Transverse colon (tissue), 4 donors: Measurements from ENCODE around the gene TMEM132D. TPM values are rescaled to one million over a fixed set of nuclear protein-coding genes. Genes with fewer than 3 reads are reported as not detected.
A peak's percentile ranks its signal among the peaks of the same experiment; 100 is the strongest.

Source experiments
- DNase-seq: peaks from one replicate; pipeline ENCODE4 v3.0.0-alpha.2; 2019
- H3K27ac ChIP-seq, 4 donors: fragments of 200-600 bp; sonication (generic); 2 replicates each; pipeline ENCODE4 v1.5.1; 2016 to 2018; ENCODE audit warnings: inconsistent platforms in 4 of 4
- H3K27me3 ChIP-seq: fragments of 200-600 bp; sonication (generic); 2 replicates; pipeline ENCODE4 v1.5.1; 2017; ENCODE audit warnings: inconsistent platforms
- H3K36me3 ChIP-seq, 4 donors: fragments of 200-600 bp; sonication (generic); 2 replicates each; pipeline ENCODE4 v1.5.1; 2017 to 2019; ENCODE audit warnings: inconsistent platforms in 4 of 4
- H3K4me1 ChIP-seq, 4 donors: fragments of 200-600 bp; sonication (generic); 2 replicates each; pipeline ENCODE4 v1.5.1; 2017 to 2020; ENCODE audit warnings: inconsistent platforms in 4 of 4
- H3K4me3 ChIP-seq, 4 donors: fragments of 200-600 bp; sonication (generic); 1 replicate in 1 of 4; 2 replicates in 3 of 4; pipeline versions ENCODE4 v1.5.1 to v1.6.1; 2017 to 2019; ENCODE audit warnings: inconsistent platforms in 4 of 4
- H3K9me3 ChIP-seq, 2 donors: fragments of 200-600 bp; sonication (generic); 2 replicates each; pipeline ENCODE4 v1.5.1; 2017 to 2019; ENCODE audit warnings: inconsistent platforms in 2 of 2
- CTCF ChIP-seq, 5 experiments: fragments of 200-600 bp in 3 of 5; fragments of 450-650 bp in 2 of 5; sonication (generic) in 3 of 5; IDR thresholded peaks; 1 replicate in 2 of 5; 2 replicates in 3 of 5; pipeline ENCODE4 v1.5.1; 2016 to 2017; ENCODE audit warnings: antibody characterized with exemption in 5 of 5, inconsistent platforms in 3 of 5, mild to moderate bottlenecking in 2 of 5, moderate library complexity in 1 of 5
- EP300 ChIP-seq: sonication (generic); formaldehyde crosslinking; IDR thresholded peaks from one replicate; pipeline ENCODE4 v1.6.1; 2017; ENCODE audit warnings: antibody characterized with exemption, low read depth
- POLR2A ChIP-seq: fragments of 450-650 bp; IDR thresholded peaks from one replicate; pipeline ENCODE4 v1.6.1; 2016; ENCODE audit warnings: antibody characterized with exemption, mild to moderate bottlenecking, moderate library complexity
- POLR2AphosphoS5 ChIP-seq, 3 donors: sonication (generic); formaldehyde crosslinking; IDR thresholded peaks; one replicate each; pipeline ENCODE4 v1.6.1; 2016; ENCODE audit warnings: antibody characterized with exemption in 3 of 3
- WGBS, 2 donors: methylation state at CpG; one replicate each; pipeline ENCODE4 v1.1.5; 2018; ENCODE audit warnings: low coverage in 1 of 2; 5-methylcytosine and 5-hydroxymethylcytosine counted together
- in situ Hi-C, 4 donors: fragments of 200-750 bp; cut with MboI; loops; one replicate each; pipeline versions ENCODE4 v1.15.0 to v1.15.1; 2017; ENCODE audit warnings: low sequenced_read_pairs in 3 of 4, low pct_ligation_motif_present in 1 of 4, low pct_unique_long_range_greater_than_20kb in 1 of 4
- intact Hi-C: fragments of 100-400 bp; cut with DNase I; formaldehyde crosslinking; loops from one replicate; pipeline ENCODE4 v1.15.1; 2023; ENCODE audit warnings: low total_unique reads
- total RNA-seq, 4 donors: library from RNA; depleted of rRNA; stranded (reverse); fragments of >200 nt; gene quantifications; one replicate each; pipeline ENCODE4 v1.1.0, GENCODE V29; 2016

TMEM132D gene
- total RNA-seq, 4 donors from 2014 or later: 0.48 to 0.55 TPM; not detected in 2

- in situ Hi-C loops: no loop called here
- H3K27ac ChIP-seq: no peak overlapping the region
- H3K4me3 ChIP-seq: no peak overlapping the region
- H3K9me3 ChIP-seq: no peaks in the 10 kb centered on the region
- H3K4me1 ChIP-seq: no peaks in the 10 kb centered on the region
- intact Hi-C loops: no loop called here
- TF ChIP-seq CTCF (IDR thresholded peaks at IDR 0.05): no peak
- no peak for TF ChIP-seq POLR2AphosphoS5 (IDR thresholded peaks at IDR 0.05)
- DNase-seq: no peak
- H3K36me3 ChIP-seq: no peaks in the 10 kb centered on the region
- WGBS, 2 donors: 48 to 50% methylated on average over 4 of the region's 4 CpGs
- H3K27me3 ChIP-seq: no peaks in the 10 kb centered on the region
Measured at GRCh38 chr12:129423041-129423580, 480.7 kb downstream of the TMEM132D start.

- in situ Hi-C loops: no loop called here
- Histone ChIP-seq H3K27ac (no peak overlapping the region), H3K36me3 (no peaks in the 10 kb centered on the region), H3K4me1 (no peaks in the 10 kb centered on the region), H3K27me3 (no peaks in the 10 kb centered on the region), H3K4me3 (no peak overlapping the region), H3K9me3 (no peaks in the 10 kb centered on the region)
- no peak for DNase-seq
- WGBS, 2 donors: 65 to 78% methylated on average over 2 of the region's 2 CpGs
- intact Hi-C loops: no loop called here
- TF ChIP-seq EP300 (no peak), POLR2AphosphoS5 (IDR thresholded peaks at IDR 0.05) (no peak), POLR2A (no peak)
Measured at GRCh38 chr12:129413295-129413694, 490.5 kb downstream of the TMEM132D start.

GRCh38 chr12:129409281-129409680, 494.5 kb downstream of the TMEM132D start:
- 80 to 81% methylated on average over 8 of the region's 8 CpGs for WGBS, 2 donors
- DNase-seq: no peak
- Histone ChIP-seq H3K36me3 (no peaks in the 10 kb centered on the region), H3K9me3 (no peaks in the 10 kb centered on the region), H3K4me1 (no peaks in the 10 kb centered on the region), H3K27me3 (no peaks in the 10 kb centered on the region), H3K4me3 (no peak overlapping the region), H3K27ac (no peak overlapping the region)
- intact Hi-C loops (no loop called here), in situ Hi-C loops (no loop called here)
- TF ChIP-seq CTCF (IDR thresholded peaks at IDR 0.05) (no peak), POLR2A (no peak), POLR2AphosphoS5 (IDR thresholded peaks at IDR 0.05) (no peak), EP300 (no peak)

- H3K4me1 ChIP-seq: peaks cover 0 to 5% (median 0%) of the 10 kb centered on the region in 4 donors
- no peak for DNase-seq
- intact Hi-C loops: no loop called here
- no peak overlapping the region for H3K27ac ChIP-seq
- H3K36me3 ChIP-seq: no peaks in the 10 kb centered on the region
- in situ Hi-C loops: no loop called here
- no peak overlapping the region for H3K4me3 ChIP-seq
- no peaks in the 10 kb centered on the region for H3K9me3 ChIP-seq
- TF ChIP-seq CTCF (IDR thresholded peaks at IDR 0.05) (no peak), EP300 (no peak), POLR2AphosphoS5 (IDR thresholded peaks at IDR 0.05) (no peak), POLR2A (no peak)
- WGBS, 2 donors: 68% methylated on average over 4 of the region's 4 CpGs; no CpG with 5 or more reads in 1 of the 2 donors
- H3K27me3 ChIP-seq: no peaks in the 10 kb centered on the region
Measured at GRCh38 chr12:129404556-129404955, 499.3 kb downstream of the TMEM132D start.

GRCh38 chr12:129401572-129401971, 502.3 kb downstream of the TMEM132D start:
- no peaks in the 10 kb centered on the region for H3K27me3 ChIP-seq
- H3K4me1 ChIP-seq: peaks cover 0 to 5% (median 0%) of the 10 kb centered on the region in 4 donors
- WGBS, 2 donors: 26 to 27% methylated on average over 2 to 4 of the region's 4 CpGs
- H3K4me3 ChIP-seq: no peak overlapping the region
- in situ Hi-C loops: no loop called here
- H3K27ac ChIP-seq: peak overlapping the region in 3 of 4 donors; percentile 17 to 73 (median 46)
- no peaks in the 10 kb centered on the region for H3K9me3 ChIP-seq
- no peaks in the 10 kb centered on the region for H3K36me3 ChIP-seq
- intact Hi-C loops: no loop called here
- TF ChIP-seq POLR2AphosphoS5 (IDR thresholded peaks at IDR 0.05) (peak in 1 of 3 donors; percentile 42), CTCF (IDR thresholded peaks at IDR 0.05) (no peak)
- DNase-seq: peak; percentile 60
